HG03342 (cell line): Measurements from ENCODE around the gene SLC23A1.
"Not testable (repeated sequence)": the region's sequence is repeated elsewhere in the genome, so short reads cannot be mapped to it uniquely, and the experiment has no call there.

Source experiments
- ATAC-seq: cut with Tn5 transposase; IDR thresholded peaks from one replicate; pipeline ENCODE4 v1.9.1; 2021; ENCODE audit warnings: mild to moderate bottlenecking, moderate library complexity; ENCODE audit not compliant: unreplicated experiment

SLC23A1 gene

GRCh38 chr5:139383275-139383992, at the start of gene SLC23A1:
Gene SLC23A1, minus strand, starts transcription at chr5:139383297. Its CDS starts 44 bp downstream, at chr5:139383253.
- no peak for ATAC-seq

DNA sequence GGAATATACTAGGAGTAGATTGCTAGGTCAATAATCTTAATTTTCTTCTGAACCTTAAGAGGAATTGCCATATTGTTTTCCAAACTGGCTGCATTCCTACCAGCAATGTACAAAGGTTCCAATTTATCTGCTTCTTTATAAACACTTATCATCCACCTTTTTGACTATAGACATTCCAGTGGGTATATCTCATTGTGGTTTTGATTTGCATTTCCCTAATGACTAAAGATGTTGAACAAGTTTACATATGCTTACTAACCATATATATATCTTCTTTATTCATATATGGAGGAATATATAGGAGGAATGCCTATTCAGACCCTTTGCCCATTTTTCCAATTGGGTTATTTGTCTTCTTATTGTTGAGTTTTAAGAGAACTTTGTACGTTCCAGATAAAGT, 48.6 kb upstream of the SLC23A1 start:
- ATAC-seq, result no peak

GRCh38 chr5:139430015-139430414, 46.9 kb upstream of the SLC23A1 start:
- ATAC-seq, result no peak

- no peak for ATAC-seq
These were observed 43.2 kb upstream of the SLC23A1 start for GRCh38 chr5:139426203-139426885.

GRCh38 chr5:139425497-139425896, 42.4 kb upstream of the SLC23A1 start:
- no peak for ATAC-seq

DNA sequence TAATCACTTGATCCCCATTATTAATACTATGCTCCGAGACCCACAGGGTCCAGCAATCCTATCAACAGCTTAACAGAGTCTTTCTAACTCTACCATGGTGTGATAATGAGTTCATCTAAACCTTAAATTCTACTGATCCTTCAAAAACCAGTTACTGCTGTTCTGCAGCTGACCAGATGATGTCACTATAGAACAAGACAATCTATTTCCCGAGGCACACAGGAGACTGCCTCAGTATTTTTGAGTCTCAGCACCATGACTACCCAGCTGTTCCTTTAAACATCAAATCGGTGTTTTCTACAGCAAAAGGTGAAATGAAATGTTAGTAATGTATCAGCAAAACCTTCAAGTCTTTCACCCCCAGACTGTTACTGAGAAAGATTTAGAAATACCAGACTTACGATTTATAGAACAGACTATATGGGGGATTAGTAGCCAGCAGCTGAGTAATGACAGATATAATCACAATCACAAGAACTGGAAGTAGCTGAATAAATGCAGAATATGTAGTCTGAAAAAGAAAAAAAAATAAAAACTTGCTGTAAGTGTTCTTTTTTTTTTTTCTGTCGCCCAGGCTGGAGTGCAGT, 39.3 kb upstream of the SLC23A1 start:
- ATAC-seq, result peak; percentile 79

DNA sequence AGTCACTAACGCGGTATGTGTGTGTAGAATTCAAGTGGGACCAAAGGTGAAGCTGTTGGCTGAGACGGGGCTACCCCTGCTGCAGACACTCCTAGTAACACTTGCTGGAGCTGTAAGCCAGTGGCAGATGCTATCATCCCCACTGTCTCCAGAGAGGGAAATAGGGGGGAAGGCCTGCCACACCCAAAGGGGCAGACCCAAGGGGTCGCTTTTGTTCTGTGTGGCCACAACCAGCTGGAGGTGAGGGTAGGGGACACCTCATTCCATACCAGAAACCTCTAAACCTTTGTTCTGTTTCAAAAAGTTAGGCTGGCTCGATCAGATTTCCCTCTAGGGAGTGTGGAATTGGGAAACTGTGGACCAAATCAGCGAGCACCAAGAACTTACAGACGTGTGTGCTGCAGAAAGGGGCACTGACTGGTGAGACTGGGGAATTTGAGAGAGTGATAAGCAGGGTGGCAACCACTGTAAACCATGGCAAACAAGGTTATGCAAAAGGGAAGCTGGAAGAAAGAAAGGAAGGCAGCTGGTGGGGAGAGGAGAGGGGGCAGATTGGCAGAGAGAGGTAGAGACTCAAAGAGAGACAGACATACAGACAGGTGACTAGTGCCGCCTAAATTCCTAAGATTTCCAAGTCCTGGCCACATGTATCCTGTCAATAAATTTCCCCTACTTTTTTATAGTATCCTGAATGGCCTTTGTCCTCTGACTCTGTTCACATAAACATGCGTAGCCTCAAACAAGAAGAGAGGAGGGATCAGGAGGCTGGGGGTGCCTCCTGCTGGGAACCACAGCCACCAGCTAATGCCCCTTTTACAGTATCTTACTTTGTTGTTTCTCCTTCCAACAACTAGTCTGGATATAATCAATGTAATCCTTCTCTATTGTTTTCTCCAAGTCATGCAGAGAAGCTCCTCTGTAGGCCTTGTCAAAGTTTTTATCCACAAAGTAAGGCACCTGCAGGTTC, 36.4 kb upstream of the SLC23A1 start:
- ATAC-seq, result no peak

- ATAC-seq, result no peak
These were observed 35.7 kb upstream of the SLC23A1 start for GRCh38 chr5:139418793-139419192.

- ATAC-seq, result no peak
These were observed 34.1 kb upstream of the SLC23A1 start for GRCh38 chr5:139417214-139417613.

DNA sequence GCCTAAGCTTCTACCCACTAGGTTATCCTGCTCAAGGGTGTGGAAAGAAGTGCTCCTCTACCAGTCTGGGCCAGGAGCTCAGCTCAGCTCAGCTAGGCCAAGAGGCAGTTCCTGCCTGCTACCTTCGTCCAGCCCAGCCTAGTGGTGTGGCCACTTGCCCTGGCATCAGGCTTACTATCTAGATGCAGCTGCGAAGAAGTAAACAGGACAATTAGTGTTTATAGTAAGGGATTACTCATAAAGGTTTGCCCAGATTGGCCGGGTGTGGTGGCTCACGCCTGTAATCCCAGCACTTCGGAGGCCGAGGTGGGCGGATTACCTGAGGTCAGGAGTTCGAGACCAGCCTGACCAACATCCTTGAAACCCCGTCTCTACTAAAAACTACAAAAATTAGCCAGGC, 33.6 kb upstream of the SLC23A1 start:
- no peak for ATAC-seq

GRCh38 chr5:139415869-139416268, 32.8 kb upstream of the SLC23A1 start:
- no peak for ATAC-seq

DNA sequence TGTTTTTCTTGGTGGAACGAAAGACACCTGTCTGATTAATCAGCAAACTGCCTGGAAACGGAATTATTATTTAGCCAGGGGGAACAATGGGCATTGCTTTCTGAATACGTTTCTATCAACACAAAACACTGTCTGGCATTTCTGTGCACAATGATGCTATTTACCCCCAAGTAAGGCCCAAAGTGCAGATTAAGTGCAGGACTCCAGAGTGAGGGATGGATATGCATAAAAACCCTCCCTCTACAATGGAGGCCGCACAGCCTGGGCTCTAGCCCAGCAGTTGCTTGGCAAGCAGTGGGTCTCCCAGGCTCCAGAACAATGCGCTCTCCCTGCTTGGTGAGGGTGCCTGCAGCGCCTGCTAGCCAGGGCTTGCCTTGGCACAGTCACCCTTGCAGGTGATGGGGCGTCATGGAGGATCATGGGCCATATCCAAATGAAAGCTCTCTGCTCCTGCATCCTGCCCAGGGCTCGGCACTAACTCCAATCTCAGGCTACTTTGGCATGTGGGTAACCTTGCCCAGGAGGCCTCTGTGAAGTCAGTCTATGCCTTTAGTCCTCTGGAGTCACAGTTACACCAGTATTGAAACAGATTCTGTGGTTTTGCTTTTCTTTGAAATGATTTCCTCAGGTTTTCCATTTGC, 32.2 kb upstream of the SLC23A1 start:
- ATAC-seq, result no peak

GRCh38 chr5:139414581-139415130, 31.6 kb upstream of the SLC23A1 start:
- no peak for ATAC-seq

DNA sequence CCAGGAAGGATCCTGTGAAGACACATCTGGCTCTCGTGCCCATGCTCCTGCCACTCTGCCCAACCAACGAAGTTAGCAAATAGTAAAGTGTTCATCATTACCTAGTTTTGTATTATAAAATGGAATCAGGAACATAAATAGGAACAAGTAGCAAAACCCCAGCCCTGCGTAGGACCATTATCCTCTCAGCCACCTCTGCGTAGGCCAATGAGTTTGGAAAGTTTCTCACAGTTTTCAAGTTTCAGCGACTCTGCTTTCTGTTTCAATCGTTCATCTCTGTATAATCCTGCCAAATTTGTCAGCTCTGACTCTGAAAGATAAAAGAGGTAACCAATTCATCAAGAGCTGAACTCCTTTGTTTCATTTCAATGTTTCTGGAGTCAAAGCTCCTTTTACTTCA, 30.9 kb upstream of the SLC23A1 start:
- ATAC-seq, result no peak

- no peak for ATAC-seq
These were observed 30.1 kb upstream of the SLC23A1 start for GRCh38 chr5:139413153-139413552.

- no peak for ATAC-seq
These were observed 28.1 kb upstream of the SLC23A1 start for GRCh38 chr5:139410993-139411828.

DNA sequence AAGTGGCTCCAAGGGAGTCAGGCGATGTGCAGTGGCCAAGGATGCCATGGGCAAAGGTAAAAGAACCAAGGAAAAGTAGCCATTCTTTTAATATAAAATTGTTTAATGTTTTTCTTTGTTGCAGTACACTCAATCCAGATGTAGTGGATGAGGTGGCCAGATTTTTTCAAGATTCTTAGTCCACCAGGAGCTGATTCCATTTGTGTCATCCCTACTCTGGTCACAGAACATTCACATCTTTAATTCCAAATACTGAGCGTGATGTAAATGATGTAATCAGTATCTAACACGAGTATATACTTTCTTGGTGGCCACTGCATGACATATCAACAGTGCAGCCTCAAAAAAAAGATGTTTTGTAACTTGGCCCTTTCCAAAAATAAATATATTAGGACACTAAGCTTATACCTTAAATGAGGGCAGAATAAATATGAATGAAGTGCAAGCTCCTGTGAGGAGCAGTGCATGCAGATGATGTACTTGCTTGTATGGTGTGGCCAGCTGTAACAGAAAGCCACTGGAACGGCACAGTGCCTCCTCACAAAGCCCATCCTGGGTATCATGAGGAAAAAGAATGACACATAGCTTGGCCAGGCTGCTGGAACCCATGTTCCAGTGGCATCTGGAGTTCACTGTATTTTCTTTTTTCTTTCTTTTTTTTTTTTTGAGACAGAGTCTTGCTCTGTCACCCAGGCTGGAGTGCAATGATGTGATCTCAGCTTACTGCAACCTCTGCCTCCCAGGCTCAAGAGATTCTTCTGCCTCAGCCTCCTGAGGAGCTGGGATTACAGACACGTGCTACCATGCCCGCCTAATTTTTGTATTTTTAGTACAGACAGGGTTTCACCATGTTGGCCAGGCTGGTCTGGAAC, 27.3 kb upstream of the SLC23A1 start:
- ATAC-seq, result no peak

DNA sequence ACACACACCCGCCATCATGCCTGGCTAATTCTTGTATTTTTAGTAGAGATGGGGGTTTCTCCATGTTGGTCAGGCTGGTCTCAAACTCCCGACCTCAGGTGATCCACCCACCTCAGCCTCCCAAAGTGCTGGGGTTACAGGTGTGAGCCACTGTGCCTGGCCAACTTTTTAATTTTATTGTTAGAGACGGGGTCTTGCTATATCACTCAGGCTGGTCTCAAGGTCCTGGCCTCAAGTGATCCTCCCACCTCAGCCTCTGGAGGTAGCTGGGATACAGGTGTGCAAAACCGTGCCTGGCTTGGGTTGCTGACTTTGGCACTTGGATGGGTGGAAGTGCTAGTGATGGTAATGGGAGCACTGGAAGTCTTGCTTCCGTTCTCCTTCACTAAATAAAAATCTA, 26.0 kb upstream of the SLC23A1 start:
- not testable (repeated sequence) for ATAC-seq
